ENCODE results near the gene PRPF19. TPM values are rescaled to one million over a fixed set of nuclear protein-coding genes. Genes with fewer than 3 reads are reported as not detected.

Gene PRPF19
- total RNA-seq, 2 donors from 2014 or later: 42.0 to 52.2 TPM

DNA sequence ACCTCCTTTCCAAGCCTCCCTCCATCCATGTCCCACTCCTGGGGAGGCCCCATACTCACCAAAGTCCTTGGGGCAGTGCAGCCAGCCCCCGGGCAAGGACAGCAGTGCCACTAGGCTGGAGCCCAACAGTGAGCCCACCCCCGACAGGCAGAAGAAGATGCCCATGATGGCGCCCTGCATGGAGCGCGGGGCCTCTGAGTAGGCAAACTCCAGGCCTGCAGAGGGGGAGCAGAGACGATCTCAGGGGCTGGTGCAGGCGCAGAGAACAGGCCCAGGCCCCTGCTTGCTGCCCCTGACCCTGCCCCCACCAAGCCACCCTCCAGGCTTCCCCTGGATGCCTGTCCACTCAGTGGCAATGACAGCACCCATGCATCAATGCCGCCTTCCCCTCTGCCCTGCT lies 31.4 kb upstream of the PRPF19 start:
- no peaks in the 10 kb centered on the region for H3K4me1 ChIP-seq (ENCODE audit: control insufficient read depth in 1 of 2, low read depth in 2 of 2)
- DNase-seq (ENCODE audit: low spot score): no peak
- H3K9me3 ChIP-seq: no peaks in the 10 kb centered on the region
- peaks cover 15% of the 10 kb centered on the region for H3K36me3 ChIP-seq
- no peak overlapping the region for H3K4me3 ChIP-seq
- no peak for ATAC-seq (ENCODE audit: insufficient number of reproducible peaks, low FRiP score, low read depth)
- H3K27ac ChIP-seq: no peak overlapping the region
- TF ChIP-seq, protein P1, sequence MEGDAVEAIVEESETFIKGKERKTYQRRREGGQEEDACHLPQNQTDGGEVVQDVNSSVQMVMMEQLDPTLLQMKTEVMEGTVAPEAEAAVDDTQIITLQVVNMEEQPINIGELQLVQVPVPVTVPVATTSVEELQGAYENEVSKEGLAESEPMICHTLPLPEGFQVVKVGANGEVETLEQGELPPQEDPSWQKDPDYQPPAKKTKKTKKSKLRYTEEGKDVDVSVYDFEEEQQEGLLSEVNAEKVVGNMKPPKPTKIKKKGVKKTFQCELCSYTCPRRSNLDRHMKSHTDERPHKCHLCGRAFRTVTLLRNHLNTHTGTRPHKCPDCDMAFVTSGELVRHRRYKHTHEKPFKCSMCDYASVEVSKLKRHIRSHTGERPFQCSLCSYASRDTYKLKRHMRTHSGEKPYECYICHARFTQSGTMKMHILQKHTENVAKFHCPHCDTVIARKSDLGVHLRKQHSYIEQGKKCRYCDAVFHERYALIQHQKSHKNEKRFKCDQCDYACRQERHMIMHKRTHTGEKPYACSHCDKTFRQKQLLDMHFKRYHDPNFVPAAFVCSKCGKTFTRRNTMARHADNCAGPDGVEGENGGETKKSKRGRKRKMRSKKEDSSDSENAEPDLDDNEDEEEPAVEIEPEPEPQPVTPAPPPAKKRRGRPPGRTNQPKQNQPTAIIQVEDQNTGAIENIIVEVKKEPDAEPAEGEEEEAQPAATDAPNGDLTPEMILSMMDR (IDR thresholded peaks at IDR 0.05): no peak
- H3K27me3 ChIP-seq (replicated peaks; ENCODE audit: insufficient read depth): no peaks in the 10 kb centered on the region

DNA sequence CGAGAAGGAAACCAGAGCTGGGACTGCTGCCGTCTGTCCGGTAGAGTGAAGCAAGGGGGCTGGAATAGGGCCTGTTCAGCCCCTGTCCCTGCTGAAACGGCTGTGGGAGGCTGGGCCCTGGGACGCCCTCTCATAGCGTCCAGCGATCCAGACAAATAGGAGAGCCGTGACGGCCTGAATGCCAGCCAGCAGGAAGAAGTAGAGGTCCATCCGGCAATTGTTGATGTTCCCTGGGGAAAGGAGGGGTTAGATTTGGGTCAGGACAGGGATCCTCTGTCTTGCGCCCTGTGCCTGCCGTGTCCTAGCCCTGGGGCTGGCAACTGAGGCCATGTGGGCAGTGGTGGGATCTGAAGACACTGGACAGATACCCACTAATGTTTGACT lies 30.8 kb upstream of the PRPF19 start:
- DNase-seq (ENCODE audit: low spot score) (no peak), ATAC-seq (ENCODE audit: insufficient number of reproducible peaks, low FRiP score, low read depth) (no peak)
- no peak overlapping the region for H3K27ac ChIP-seq
- TF ChIP-seq, protein P1 (IDR thresholded peaks at IDR 0.05): no peak
- H3K36me3 ChIP-seq: peaks cover 11% of the 10 kb centered on the region
- no peaks in the 10 kb centered on the region for H3K4me1 ChIP-seq (ENCODE audit: control insufficient read depth in 1 of 2, low read depth in 2 of 2)
- H3K27me3 ChIP-seq (replicated peaks; ENCODE audit: insufficient read depth): no peaks in the 10 kb centered on the region
- H3K4me3 ChIP-seq: no peak overlapping the region
- H3K9me3 ChIP-seq: no peaks in the 10 kb centered on the region

DNA sequence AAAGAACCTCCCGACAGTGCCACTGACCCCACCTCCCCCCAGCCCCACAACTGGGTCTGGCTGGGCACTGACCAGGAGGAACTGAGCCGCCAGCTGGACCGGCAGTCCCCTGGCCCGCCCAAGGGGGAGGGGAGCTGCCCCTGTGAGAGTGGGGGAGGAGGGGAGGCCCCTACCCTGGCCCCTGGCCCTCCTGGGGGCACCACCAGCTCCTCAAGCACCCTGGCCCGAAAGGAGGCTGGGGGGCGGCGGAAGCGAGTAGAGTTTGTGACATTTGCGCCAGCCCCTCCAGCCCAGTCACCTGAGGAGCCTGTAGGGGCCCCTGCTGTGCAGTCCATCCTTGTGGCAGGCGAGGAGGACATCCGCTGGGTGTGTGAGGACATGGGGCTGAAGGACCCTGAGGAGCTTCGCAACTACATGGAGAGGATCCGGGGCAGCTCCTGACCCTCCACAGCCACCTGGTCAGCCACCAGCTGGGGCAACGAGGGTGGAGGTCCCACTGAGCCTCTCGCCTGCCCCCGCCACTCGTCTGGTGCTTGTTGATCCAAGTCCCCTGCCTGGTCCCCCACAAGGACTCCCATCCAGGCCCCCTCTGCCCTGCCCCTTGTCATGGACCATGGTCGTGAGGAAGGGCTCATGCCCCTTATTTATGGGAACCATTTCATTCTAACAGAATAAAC lies 30.2 kb upstream of the PRPF19 start:
- TF ChIP-seq, protein P1 (IDR thresholded peaks at IDR 0.05): no peak
- ATAC-seq (ENCODE audit: insufficient number of reproducible peaks, low FRiP score, low read depth): no peak
- Histone ChIP-seq H3K27ac (no peak overlapping the region), H3K9me3 (no peaks in the 10 kb centered on the region), H3K4me3 (no peak overlapping the region), H3K4me1 (ENCODE audit: control insufficient read depth in 1 of 2, low read depth in 2 of 2) (no peaks in the 10 kb centered on the region), H3K27me3 (replicated peaks; ENCODE audit: insufficient read depth) (no peaks in the 10 kb centered on the region), H3K36me3 (peaks cover 6% of the 10 kb centered on the region)
- DNase-seq (ENCODE audit: low spot score): no peak

DNA sequence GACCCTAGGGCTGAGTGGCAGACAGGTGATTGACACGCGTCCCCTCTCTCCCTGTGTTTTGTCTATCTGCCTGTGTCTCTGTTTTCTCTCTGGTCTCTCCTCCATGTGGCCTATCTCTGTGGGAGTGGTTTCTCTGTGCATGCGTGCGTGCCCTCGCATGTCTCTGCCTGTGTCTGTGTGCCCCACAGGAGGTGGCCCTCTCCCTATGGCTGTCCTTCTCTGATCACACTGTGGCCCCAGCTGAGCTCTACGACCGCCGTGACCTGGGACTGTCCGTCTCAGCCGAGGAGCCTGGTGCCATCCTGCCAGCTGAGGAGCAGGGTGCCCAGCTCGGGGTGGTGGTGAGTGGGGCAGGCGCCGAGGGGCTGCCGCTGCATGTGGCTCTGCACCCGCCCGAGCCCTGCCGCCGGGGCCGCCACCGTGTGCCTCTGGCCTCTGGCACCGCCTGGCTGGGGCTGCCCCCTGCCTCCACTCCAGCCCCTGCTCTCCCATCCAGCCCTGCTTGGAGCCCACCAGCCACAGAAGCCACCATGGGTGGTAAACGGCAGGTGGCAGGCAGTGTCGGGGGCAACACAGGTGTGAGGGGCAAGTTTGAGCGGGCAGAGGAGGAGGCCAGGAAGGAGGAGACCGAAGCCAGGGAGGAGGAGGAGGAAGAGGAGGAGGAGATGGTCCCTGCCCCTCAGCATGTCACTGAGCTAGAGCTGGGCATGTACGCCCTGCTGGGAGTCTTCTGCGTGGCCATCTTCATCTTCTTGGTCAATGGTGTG lies 29.5 kb upstream of the PRPF19 start:
- H3K27ac ChIP-seq: no peak overlapping the region
- H3K4me1 ChIP-seq (ENCODE audit: control insufficient read depth in 1 of 2, low read depth in 2 of 2): no peaks in the 10 kb centered on the region
- TF ChIP-seq, protein P1 (IDR thresholded peaks at IDR 0.05): no peak
- peaks cover 5% of the 10 kb centered on the region for H3K36me3 ChIP-seq
- ATAC-seq (ENCODE audit: insufficient number of reproducible peaks, low FRiP score, low read depth): no peak
- no peaks in the 10 kb centered on the region for H3K27me3 ChIP-seq (replicated peaks; ENCODE audit: insufficient read depth)
- no peaks in the 10 kb centered on the region for H3K9me3 ChIP-seq
- no peak overlapping the region for H3K4me3 ChIP-seq
- DNase-seq (ENCODE audit: low spot score): no peak

DNA sequence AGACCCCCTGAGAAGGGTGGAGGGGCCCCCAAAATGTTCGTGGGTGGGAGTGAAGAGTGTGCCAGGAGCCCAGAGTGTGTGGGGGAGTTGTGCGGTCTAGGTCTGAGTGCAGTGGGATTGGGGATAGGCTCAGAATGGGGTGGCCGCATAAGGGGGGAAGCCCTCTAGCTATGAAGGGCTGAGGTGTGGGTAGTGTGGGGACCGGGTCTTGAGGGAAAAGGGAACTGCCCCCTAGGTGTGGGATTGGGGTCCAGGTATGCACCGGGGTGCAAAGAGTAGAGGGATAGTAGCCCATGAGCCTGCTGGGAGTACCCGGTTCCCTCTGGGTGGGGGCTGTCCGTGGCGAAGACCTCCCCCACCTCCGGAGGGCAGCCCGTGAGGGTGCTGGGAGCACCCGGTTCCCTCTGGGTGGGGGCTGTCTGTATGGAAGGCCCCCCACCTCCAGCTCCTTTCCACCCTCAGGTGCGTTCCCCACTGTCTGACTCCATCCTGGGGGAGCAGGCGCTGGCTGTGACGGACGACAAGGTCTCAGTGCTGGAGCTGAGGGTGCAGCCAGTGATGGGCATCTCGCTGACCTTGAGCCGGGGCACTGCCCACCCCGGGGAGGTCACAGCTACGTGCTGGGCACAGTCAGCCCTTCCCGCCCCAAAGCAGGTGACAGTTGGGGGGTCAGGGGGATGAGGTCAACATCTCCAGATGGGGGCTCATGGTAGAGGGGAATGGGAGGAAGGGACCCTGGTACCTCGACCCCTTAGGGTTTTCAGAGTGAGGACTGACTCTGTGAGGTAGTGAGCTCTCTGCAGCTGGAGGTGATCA lies 28.6 kb upstream of the PRPF19 start:
- TF ChIP-seq, protein P1 (IDR thresholded peaks at IDR 0.05): no peak
- no peak overlapping the region for H3K27ac ChIP-seq
- no peaks in the 10 kb centered on the region for H3K27me3 ChIP-seq (replicated peaks; ENCODE audit: insufficient read depth)
- no peak for ATAC-seq (ENCODE audit: insufficient number of reproducible peaks, low FRiP score, low read depth)
- H3K4me3 ChIP-seq: no peak overlapping the region
- no peaks in the 10 kb centered on the region for H3K9me3 ChIP-seq
- no peaks in the 10 kb centered on the region for H3K4me1 ChIP-seq (ENCODE audit: control insufficient read depth in 1 of 2, low read depth in 2 of 2)
- DNase-seq (ENCODE audit: low spot score): no peak
- H3K36me3 ChIP-seq: peaks cover 5% of the 10 kb centered on the region

Measured in thoracic aorta (tissue), 2 donors.